HEK293 (cell line): ENCODE measurements around the gene MDM4.

Experiments used
- CTCF ChIA-PET: fragments of 350-600 bp; formaldehyde crosslinking; extraction: SDS; loops from one replicate; lab custom pipeline; 2021; ENCODE audit warnings: antibody characterized with exemption; lab: Yijun Ruan, JAX
- POLR2A ChIA-PET: fragments of 300-600 bp; formaldehyde crosslinking; extraction: SDS; loops from one replicate; lab custom pipeline; 2020; ENCODE audit warnings: antibody characterized with exemption, inconsistent platforms; lab: Yijun Ruan, JAX
- H3K27ac ChIP-seq: fragments of 200-500 bp; sonication (Bioruptor generic); 2 replicates; pipeline ENCODE4 v1.5.1; 2014; ENCODE audit warnings: low read depth, low read length, control low read depth, inconsistent platforms; ENCODE audit errors: extremely low read depth
- H3K36me3 ChIP-seq, 2 experiments: fragments of 200-500 bp in 1 of 2; sonication (Bioruptor generic) in 1 of 2; 1 replicate in 1 of 2; 2 replicates in 1 of 2; pipeline ENCODE4 v1.5.1; 2014 to 2017; ENCODE audit warnings: inconsistent platforms in 2 of 2, low read length in 2 of 2; ENCODE audit not compliant: control insufficient read depth in 2 of 2, insufficient read depth in 1 of 2
- H3K4me1 ChIP-seq: fragments of 200-500 bp; sonication (Bioruptor generic); 2 replicates; pipeline ENCODE4 v1.5.1; 2014; ENCODE audit warnings: mild to moderate bottlenecking, low read length, inconsistent platforms; ENCODE audit not compliant: control insufficient read depth, insufficient read depth
- H3K4me3 ChIP-seq: 2 replicates; pipeline ENCODE4 v1.5.1; 2011; ENCODE audit warnings: low read depth, mild to moderate bottlenecking, control low read depth, low read length, moderate library complexity
- H3K9me3 ChIP-seq: fragments of 200-500 bp; sonication (Bioruptor generic); 2 replicates; pipeline ENCODE4 v1.5.1; 2014; ENCODE audit warnings: low read depth, low read length, inconsistent platforms; ENCODE audit not compliant: control insufficient read depth, insufficient read depth
- SETDB1 ChIP-seq: IDR thresholded peaks from one replicate; pipeline ENCODE4 v1.6.1; 2017; ENCODE audit warnings: mild to moderate bottlenecking, low read length, moderate library complexity, mixed read lengths; ENCODE audit not compliant: insufficient read length
- ZBTB7A ChIP-seq: fragments of 450-650 bp; formaldehyde crosslinking; IDR thresholded peaks from 2 replicates; pipeline ENCODE4 v1.5.1; 2016; ENCODE audit warnings: low read depth, missing biosample characterization, missing genetic modification characterization
- ZFP69B ChIP-seq: fragments of 450-650 bp; formaldehyde crosslinking; IDR thresholded peaks from 2 replicates; pipeline ENCODE4 v1.5.1; 2016; ENCODE audit warnings: missing biosample characterization, missing genetic modification characterization
- ZNF146 ChIP-seq: fragments of 450-650 bp; formaldehyde crosslinking; IDR thresholded peaks from 2 replicates; pipeline ENCODE4 v1.5.1; 2016; ENCODE audit warnings: missing biosample characterization, missing genetic modification characterization
- ZNF311 ChIP-seq: fragments of 450-650 bp; formaldehyde crosslinking; IDR thresholded peaks from 2 replicates; pipeline ENCODE4 v1.5.1; 2017; ENCODE audit warnings: missing biosample characterization, missing genetic modification characterization, borderline replicate concordance
- ZNF48 ChIP-seq: fragments of 450-650 bp; formaldehyde crosslinking; IDR thresholded peaks from 2 replicates; pipeline ENCODE4 v1.5.1; 2016; ENCODE audit warnings: missing biosample characterization, missing genetic modification characterization
- ZNF660 ChIP-seq: fragments of 450-650 bp; IDR thresholded peaks from 2 replicates; pipeline ENCODE4 v1.5.1; 2018; ENCODE audit warnings: missing biosample characterization, mild to moderate bottlenecking, missing genetic modification characterization
- TF ChIP-seq, protein P1 (sequence below): fragments of 450-650 bp; formaldehyde crosslinking; IDR thresholded peaks from 2 replicates; pipeline ENCODE4 v1.5.1; 2016; ENCODE audit warnings: missing biosample characterization, missing genetic modification characterization

MDM4 gene

DNA sequence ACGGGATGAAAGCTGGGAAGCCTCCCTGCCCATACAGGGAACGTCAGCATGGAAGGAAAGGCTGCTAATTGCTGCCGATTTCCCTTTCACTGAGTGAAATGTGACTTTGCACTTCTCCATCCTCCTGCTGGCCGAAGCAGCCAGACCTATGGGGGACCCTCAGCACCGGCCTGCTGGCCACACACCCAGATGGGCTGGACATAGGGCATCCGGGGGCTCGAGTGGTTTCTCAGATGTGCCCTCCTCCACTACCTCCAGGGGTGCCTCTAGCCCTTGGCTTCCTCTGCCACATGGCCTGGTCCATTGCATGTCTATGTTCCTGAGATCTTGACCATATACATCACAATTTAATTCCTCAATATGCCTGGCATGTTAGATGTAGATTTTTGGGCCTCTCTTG lies 89.6 kb downstream of the MDM4 start:
- H3K9me3 ChIP-seq: no peaks in the 10 kb centered on the region
- no peak overlapping the region for H3K4me3 ChIP-seq
- no peaks in the 10 kb centered on the region for H3K36me3 ChIP-seq
- POLR2A ChIA-PET: interaction anchor here (0.6 kb wide), 1 partner anchor 212 kb away, joined by 3 read pairs; no protein-coding TSS in a partner anchor
- no peak overlapping the region for H3K27ac ChIP-seq
- TF ChIP-seq ZNF660 (tag by site-specific recombination) (no peak), ZNF48 (tag by site-specific recombination) (no peak), ZBTB7A (tag by site-specific recombination) (no peak), ZFP69B (tag by site-specific recombination) (no peak), ZNF146 (no peak), ZNF311 (no peak), SETDB1 (no peak)
- TF ChIP-seq, protein P1, sequence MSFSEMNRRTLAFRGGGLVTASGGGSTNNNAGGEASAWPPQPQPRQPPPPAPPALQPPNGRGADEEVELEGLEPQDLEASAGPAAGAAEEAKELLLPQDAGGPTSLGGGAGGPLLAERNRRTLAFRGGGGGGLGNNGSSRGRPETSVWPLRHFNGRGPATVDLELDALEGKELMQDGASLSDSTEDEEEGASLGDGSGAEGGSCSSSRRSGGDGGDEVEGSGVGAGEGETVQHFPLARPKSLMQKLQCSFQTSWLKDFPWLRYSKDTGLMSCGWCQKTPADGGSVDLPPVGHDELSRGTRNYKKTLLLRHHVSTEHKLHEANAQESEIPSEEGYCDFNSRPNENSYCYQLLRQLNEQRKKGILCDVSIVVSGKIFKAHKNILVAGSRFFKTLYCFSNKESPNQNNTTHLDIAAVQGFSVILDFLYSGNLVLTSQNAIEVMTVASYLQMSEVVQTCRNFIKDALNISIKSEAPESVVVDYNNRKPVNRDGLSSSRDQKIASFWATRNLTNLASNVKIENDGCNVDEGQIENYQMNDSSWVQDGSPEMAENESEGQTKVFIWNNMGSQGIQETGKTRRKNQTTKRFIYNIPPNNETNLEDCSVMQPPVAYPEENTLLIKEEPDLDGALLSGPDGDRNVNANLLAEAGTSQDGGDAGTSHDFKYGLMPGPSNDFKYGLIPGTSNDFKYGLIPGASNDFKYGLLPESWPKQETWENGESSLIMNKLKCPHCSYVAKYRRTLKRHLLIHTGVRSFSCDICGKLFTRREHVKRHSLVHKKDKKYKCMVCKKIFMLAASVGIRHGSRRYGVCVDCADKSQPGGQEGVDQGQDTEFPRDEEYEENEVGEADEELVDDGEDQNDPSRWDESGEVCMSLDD: no peak
- no peaks in the 10 kb centered on the region for H3K4me1 ChIP-seq
- CTCF ChIA-PET: no interaction called here
